Trophoblast cell (in vitro differentiated cells and primary cell): ENCODE measurements around the gene USP31.
"Not testable (repeated sequence)": the region's sequence is repeated elsewhere in the genome, so short reads cannot be mapped to it uniquely, and the experiment has no call there.

Experiments
- DNase-seq, 2 donors: peaks; one replicate each; pipeline ENCODE4 v3.0.0-alpha.2; 2016
- H2AFZ ChIP-seq: 2 replicates; pipeline ENCODE4 v1.6.1; 2013; ENCODE audit warnings: low read length, moderate library complexity, mild to moderate bottlenecking; ENCODE audit not compliant: insufficient read depth, poor library complexity
- H2AK5ac ChIP-seq: 2 replicates; pipeline ENCODE4 v1.6.1; 2013; ENCODE audit warnings: mild to moderate bottlenecking, low read length
- H2BK120ac ChIP-seq: 2 replicates; pipeline ENCODE4 v1.6.1; 2013; ENCODE audit warnings: low read length, mild to moderate bottlenecking, moderate library complexity; ENCODE audit not compliant: insufficient read depth, poor library complexity
- H2BK12ac ChIP-seq: 2 replicates; pipeline ENCODE4 v1.6.1; 2013; ENCODE audit warnings: mild to moderate bottlenecking, low read length, moderate library complexity
- H2BK5ac ChIP-seq: 2 replicates; pipeline ENCODE4 v1.6.1; 2013; ENCODE audit warnings: low read length, low read depth, moderate library complexity, mild to moderate bottlenecking; ENCODE audit not compliant: poor library complexity
- H3K14ac ChIP-seq: 2 replicates; pipeline ENCODE4 v1.6.1; 2013; ENCODE audit warnings: mild to moderate bottlenecking, low read length
- H3K18ac ChIP-seq: 2 replicates; pipeline ENCODE4 v1.6.1; 2013; ENCODE audit warnings: mild to moderate bottlenecking, low read length
- H3K23ac ChIP-seq: 2 replicates; pipeline ENCODE4 v1.6.1; 2013; ENCODE audit warnings: low read length
- H3K27ac ChIP-seq: 2 replicates; pipeline ENCODE4 v1.5.1; 2013; ENCODE audit warnings: low read depth, mild to moderate bottlenecking, inconsistent platforms, low read length, moderate library complexity
- H3K27me3 ChIP-seq: 2 replicates; pipeline ENCODE4 v1.6.1; 2013; ENCODE audit warnings: inconsistent platforms, mild to moderate bottlenecking, low read length, moderate library complexity; ENCODE audit not compliant: insufficient read depth
- H3K36me3 ChIP-seq, 2 experiments: 1 replicate in 1 of 2; 2 replicates in 1 of 2; pipeline ENCODE4 v1.6.1; 2013; ENCODE audit warnings: low read length in 2 of 2, mild to moderate bottlenecking in 2 of 2, moderate library complexity in 1 of 2; ENCODE audit not compliant: insufficient read depth in 2 of 2, control insufficient read depth in 1 of 2
- H3K4ac ChIP-seq: 2 replicates; pipeline ENCODE4 v1.6.1; 2013; ENCODE audit warnings: low read depth, mild to moderate bottlenecking, low read length, moderate library complexity
- H3K4me1 ChIP-seq, 2 experiments: 1 replicate in 1 of 2; 2 replicates in 1 of 2; pipeline ENCODE4 v1.6.1; 2013; ENCODE audit warnings: low read length in 2 of 2, mild to moderate bottlenecking in 2 of 2, moderate library complexity in 1 of 2; ENCODE audit not compliant: insufficient read depth in 2 of 2, control insufficient read depth in 1 of 2
- H3K4me2 ChIP-seq: 2 replicates; pipeline ENCODE4 v1.6.1; 2013; ENCODE audit warnings: inconsistent platforms, mild to moderate bottlenecking, low read length, moderate library complexity
- H3K4me3 ChIP-seq: 2 replicates; pipeline ENCODE4 v1.5.1; 2013; ENCODE audit warnings: mild to moderate bottlenecking, low read depth, low read length, inconsistent platforms
- H3K79me1 ChIP-seq: one replicate; pipeline ENCODE4 v1.6.1; 2013; ENCODE audit warnings: low read length
- H3K79me2 ChIP-seq: 2 replicates; pipeline ENCODE4 v1.6.1; 2013; ENCODE audit warnings: low read length, mild to moderate bottlenecking; ENCODE audit not compliant: control insufficient read depth, insufficient read depth, poor library complexity
- H3K9ac ChIP-seq: 2 replicates; pipeline ENCODE4 v1.6.1; 2013; ENCODE audit warnings: mild to moderate bottlenecking, low read length
- H3K9me3 ChIP-seq: 2 replicates; pipeline ENCODE4 v1.6.1; 2013; ENCODE audit warnings: low read depth, mild to moderate bottlenecking, control low read depth, inconsistent platforms, low read length; ENCODE audit not compliant: insufficient read depth
- H4K12ac ChIP-seq: 2 replicates; pipeline ENCODE4 v1.6.1; 2013; ENCODE audit warnings: low read depth, mild to moderate bottlenecking, low read length, moderate library complexity
- H4K8ac ChIP-seq: 2 replicates; pipeline ENCODE4 v1.6.1; 2013; ENCODE audit warnings: low read depth, mild to moderate bottlenecking, low read length, moderate library complexity
- H4K91ac ChIP-seq: one replicate; pipeline ENCODE4 v1.6.1; 2013; ENCODE audit warnings: low read depth, mild to moderate bottlenecking, low read length, moderate library complexity
- WGBS: extraction: QIAGEN DNeasy Blood & Tissue Kit; methylation state at CpG from one replicate; pipeline ENCODE4 v1.1.7; 2013; ENCODE audit warnings: missing lambda C conversion rate; ENCODE audit not compliant: insufficient read length, insufficient coverage; ENCODE audit errors: extremely low coverage; 5-methylcytosine and 5-hydroxymethylcytosine counted together

USP31 gene

DNA sequence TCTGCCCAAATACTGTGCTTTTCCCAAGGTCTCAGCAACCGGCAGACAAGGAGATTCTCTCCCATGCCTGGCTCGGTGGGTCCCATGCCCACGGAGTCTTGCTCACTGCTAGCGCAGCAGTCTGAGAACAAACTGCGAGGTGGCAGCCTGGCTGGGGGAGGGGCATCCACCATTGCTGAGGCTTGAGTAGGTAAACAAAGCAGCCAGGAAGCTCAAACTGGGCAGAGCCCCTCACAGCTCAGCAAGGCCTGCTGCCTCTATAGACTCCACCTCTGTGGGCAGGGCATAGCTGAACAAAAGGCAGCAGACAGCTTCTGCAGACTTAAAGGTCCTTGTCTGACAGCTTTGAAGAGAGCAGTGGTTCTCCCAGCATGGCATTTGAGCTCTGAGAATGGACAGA lies 55.1 kb downstream of the USP31 start:
- H2BK120ac ChIP-seq, H3K4me1 ChIP-seq, H3K4ac ChIP-seq, H2AFZ ChIP-seq, H3K23ac ChIP-seq, H3K4me2 ChIP-seq, H3K36me3 ChIP-seq, H3K14ac ChIP-seq, H3K79me2 ChIP-seq, H4K8ac ChIP-seq, H3K4me3 ChIP-seq, DNase-seq, H2BK12ac ChIP-seq, H4K91ac ChIP-seq, H3K27ac ChIP-seq, H4K12ac ChIP-seq, H3K9ac ChIP-seq, H2BK5ac ChIP-seq, H3K79me1 ChIP-seq, H3K18ac ChIP-seq, H2AK5ac ChIP-seq, H3K9me3 ChIP-seq, H3K27me3 ChIP-seq: not testable (repeated sequence)
- WGBS = no CpG with 5 or more reads among the region's 5 CpGs

GRCh38 chr16:23092801-23093117 lies 56.5 kb downstream of the USP31 start:
- H3K27me3 ChIP-seq = no peaks in the 10 kb centered on the region
- H2BK12ac ChIP-seq = no peak overlapping the region
- DNase-seq = no peak
- H3K23ac ChIP-seq = no peak overlapping the region
- H3K9ac ChIP-seq = no peak overlapping the region
- WGBS = no CpG with 5 or more reads among the region's 1 CpG
- no peaks in the 10 kb centered on the region for H3K79me1 ChIP-seq
- no peaks in the 10 kb centered on the region for H3K36me3 ChIP-seq
- no peak overlapping the region for H2AFZ ChIP-seq
- H3K4me2 ChIP-seq = no peak overlapping the region
- H3K27ac ChIP-seq = no peak overlapping the region
- H4K8ac ChIP-seq = no peak overlapping the region
- no peak overlapping the region for H2BK120ac ChIP-seq
- H3K9me3 ChIP-seq = no peaks in the 10 kb centered on the region
- H4K91ac ChIP-seq = no peak overlapping the region
- no peak overlapping the region for H4K12ac ChIP-seq
- H3K4ac ChIP-seq = no peak overlapping the region
- H3K79me2 ChIP-seq = no peaks in the 10 kb centered on the region
- no peak overlapping the region for H2AK5ac ChIP-seq
- H3K18ac ChIP-seq = no peak overlapping the region
- H3K4me1 ChIP-seq = no peaks in the 10 kb centered on the region
- no peak overlapping the region for H2BK5ac ChIP-seq
- no peak overlapping the region for H3K4me3 ChIP-seq
- H3K14ac ChIP-seq = no peak overlapping the region

DNA sequence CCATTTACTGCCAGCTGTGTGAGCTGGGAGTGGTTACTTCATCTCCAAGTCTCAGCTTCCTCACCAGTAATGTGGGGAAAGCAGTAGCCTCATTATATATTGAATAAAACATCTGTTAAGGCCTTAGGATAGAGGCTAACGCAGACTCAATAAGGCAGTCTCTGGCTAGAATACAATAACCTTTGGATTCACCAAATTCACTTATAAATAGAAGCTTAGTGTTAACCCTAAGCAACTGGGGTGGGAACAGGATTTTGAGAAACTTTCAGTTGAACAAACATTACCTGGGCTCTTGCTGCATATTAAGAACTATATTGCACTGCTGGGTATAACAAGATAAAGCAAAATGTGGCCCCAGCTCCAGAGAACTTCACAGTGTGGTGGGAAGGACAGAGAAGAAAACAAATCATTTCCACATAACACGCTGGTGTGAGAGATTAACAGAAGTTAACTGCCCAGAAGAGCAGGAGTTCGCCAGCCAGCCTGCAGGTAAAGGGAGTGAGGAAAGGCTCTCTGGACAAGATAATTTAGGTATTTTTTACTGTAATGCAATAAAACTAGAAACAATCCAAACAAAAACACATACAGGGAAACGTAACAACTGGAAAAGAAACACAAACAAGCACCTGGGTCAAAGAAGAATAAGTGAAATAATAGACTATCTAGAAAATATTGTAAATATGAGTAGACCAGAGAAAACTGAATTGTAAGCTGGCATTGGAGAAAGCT lies 57.0 kb downstream of the USP31 start:
- no peak overlapping the region for H4K12ac ChIP-seq
- H3K9me3 ChIP-seq = no peaks in the 10 kb centered on the region
- no peak overlapping the region for H3K4ac ChIP-seq
- no peak overlapping the region for H2BK12ac ChIP-seq
- no peak for DNase-seq
- H2AK5ac ChIP-seq = no peak overlapping the region
- H3K27ac ChIP-seq = no peak overlapping the region
- no peak overlapping the region for H3K18ac ChIP-seq
- peak overlapping the region; percentile 74 for H3K23ac ChIP-seq
- H3K4me1 ChIP-seq = no peaks in the 10 kb centered on the region
- H3K14ac ChIP-seq = no peak overlapping the region
- H2BK5ac ChIP-seq = no peak overlapping the region
- no peak overlapping the region for H3K4me3 ChIP-seq
- no peaks in the 10 kb centered on the region for H3K27me3 ChIP-seq
- H3K79me2 ChIP-seq = no peaks in the 10 kb centered on the region
- H2AFZ ChIP-seq = no peak overlapping the region
- no peak overlapping the region for H3K9ac ChIP-seq
- no peak overlapping the region for H3K4me2 ChIP-seq
- no peaks in the 10 kb centered on the region for H3K36me3 ChIP-seq
- H2BK120ac ChIP-seq = no peak overlapping the region
- no peak overlapping the region for H4K91ac ChIP-seq
- H4K8ac ChIP-seq = no peak overlapping the region
- no CpG with 5 or more reads among the region's 4 CpGs for WGBS
- no peaks in the 10 kb centered on the region for H3K79me1 ChIP-seq

- peak in 1 of 2 donors; percentile 9 for DNase-seq
- no peak overlapping the region for H3K9ac ChIP-seq
- H2BK5ac ChIP-seq = no peak overlapping the region
- no peak overlapping the region for H3K4ac ChIP-seq
- H3K18ac ChIP-seq = no peak overlapping the region
- H3K79me1 ChIP-seq = no peaks in the 10 kb centered on the region
- no peaks in the 10 kb centered on the region for H3K79me2 ChIP-seq
- H4K8ac ChIP-seq = no peak overlapping the region
- H3K9me3 ChIP-seq = no peaks in the 10 kb centered on the region
- H4K91ac ChIP-seq = no peak overlapping the region
- no peaks in the 10 kb centered on the region for H3K4me1 ChIP-seq
- H3K36me3 ChIP-seq = no peaks in the 10 kb centered on the region
- no peak overlapping the region for H3K4me2 ChIP-seq
- H2BK120ac ChIP-seq = no peak overlapping the region
- H2BK12ac ChIP-seq = no peak overlapping the region
- H3K23ac ChIP-seq = no peak overlapping the region
- no peak overlapping the region for H4K12ac ChIP-seq
- H2AFZ ChIP-seq = no peak overlapping the region
- no peaks in the 10 kb centered on the region for H3K27me3 ChIP-seq
- no peak overlapping the region for H3K4me3 ChIP-seq
- no CpG with 5 or more reads among the region's 8 CpGs for WGBS
- H2AK5ac ChIP-seq = no peak overlapping the region
- H3K27ac ChIP-seq = no peak overlapping the region
- no peak overlapping the region for H3K14ac ChIP-seq
These were observed 60.1 kb downstream of the USP31 start for GRCh38 chr16:23089111-23089510.
